Measurements from ENCODE around the gene GSE1. TPM values are rescaled to one million over a fixed set of nuclear protein-coding genes. Genes with fewer than 3 reads are reported as not detected.

GSE1 gene
- total RNA-seq (10 to 100 TPM in 4 of 5 experiments, 1 to 10 TPM in 1; 8.7 to 69.2 (median 33.3) TPM), polyA plus RNA-seq (under 1 TPM; 0.18 to 0.37 TPM), total RNA-seq (14.9 reads per million, percentile 44 among the genes with 10 or more reads in this experiment)

DNA sequence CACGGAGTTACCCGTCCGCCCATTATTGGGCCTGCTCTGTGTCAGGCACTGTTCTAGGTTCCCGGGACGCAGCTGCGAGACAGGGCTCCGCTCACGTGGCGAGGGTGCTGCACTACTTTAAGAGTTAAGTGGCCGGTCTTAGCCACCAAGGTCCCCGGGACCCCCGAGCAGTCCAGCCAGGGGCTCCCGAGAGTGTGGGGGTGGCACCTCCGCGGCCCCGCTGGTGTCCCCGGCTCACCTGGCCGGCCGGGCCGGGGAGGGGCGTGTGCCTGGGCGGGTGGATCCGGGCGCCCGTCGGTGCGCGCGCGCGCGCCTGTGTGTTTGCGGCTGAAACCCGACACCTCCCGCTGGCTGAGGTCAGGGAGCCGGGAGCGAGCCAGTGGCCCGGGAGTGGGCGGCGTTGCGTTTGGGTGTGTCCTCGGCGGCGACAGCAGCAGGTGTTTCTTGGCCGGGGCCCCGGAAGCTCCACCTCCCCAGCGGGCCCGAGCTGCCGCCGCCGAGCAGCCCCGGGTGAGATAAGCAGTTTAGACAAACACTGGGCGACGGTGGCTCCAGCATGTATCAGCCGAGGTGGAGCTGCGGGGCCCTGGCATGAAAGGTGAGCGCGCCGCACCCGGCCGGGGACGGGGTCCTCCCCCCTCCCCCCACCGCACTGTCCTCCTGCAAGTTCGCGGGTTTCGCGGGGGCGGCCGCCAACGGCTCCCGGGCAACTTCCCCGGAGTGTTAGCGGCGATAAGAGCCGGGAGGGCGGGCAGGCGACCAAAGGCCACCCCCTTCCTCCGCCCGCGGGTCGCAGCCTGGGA, at the start of gene GSE1:
Gene GSE1 (plus strand): TSS at position 522 of the 803 bp plus-strand sequence. CDS start 70 bp downstream, at position 592.
- H3K36me3 ChIP-seq (ENCODE audit: control insufficient read depth in 2 of 3, insufficient read depth in 3 of 3, low read length in 3 of 3): no peaks in the 10 kb centered on the region
- peak within 1 kb of the TSS in 1 of 9 donors; percentile 52 for H3K27ac Mint-ChIP-seq
- intact Hi-C loops (cut with micrococcal nuclease): loop anchor here in 1 of 2 donors (2.0 to 5.0 kb wide), 3 partner anchors 76 to 306 kb away; partner anchors contain the start of genes COX4I1, EMC8 and GINS2
- H3K36me3 Mint-ChIP-seq: peaks cover 0 to 3% (median 0%) of the 10 kb centered on the region in 5 donors
- H3K9me3 Mint-ChIP-seq: no peaks in the 10 kb centered on the region
- DNase-seq (peak in 8 of 9 donors; percentile 6 to 78 (median 35)), ATAC-seq (peak; percentile 11)
- no peaks in the 10 kb centered on the region for H3K9me3 ChIP-seq (ENCODE audit: control insufficient read depth in 2 of 3, low read length in 3 of 3)
- peak within 1 kb of the TSS; percentile 46 for H3K4me3 ChIP-seq (ENCODE audit: low read length)
- H3K27me3 ChIP-seq (ENCODE audit: control insufficient read depth in 2 of 2, insufficient read depth in 2 of 2, low read length in 2 of 2): peaks cover 0 to 2% of the 10 kb centered on the region in 2 donors
- POLR2A ChIA-PET: no interaction called here
- H3K27me3 Mint-ChIP-seq: peaks cover 0 to 19% (median 7%) of the 10 kb centered on the region in 5 donors
- CTCF ChIA-PET: no interaction called here
- peak within 1 kb of the TSS; percentile 14 for H3K27ac ChIP-seq (ENCODE audit: low read depth, low read length)
- H3K4me3 Mint-ChIP-seq: peak within 1 kb of the TSS; percentile 23 to 87 (median 72)
- H3K4me1 ChIP-seq (ENCODE audit: control insufficient read depth in 2 of 2, insufficient read depth in 2 of 2, low read length in 2 of 2): peaks cover 35 to 42% of the 10 kb centered on the region in 2 donors
- peaks cover 24 to 58% (median 36%) of the 10 kb centered on the region in 7 donors for H3K4me1 Mint-ChIP-seq

DNA sequence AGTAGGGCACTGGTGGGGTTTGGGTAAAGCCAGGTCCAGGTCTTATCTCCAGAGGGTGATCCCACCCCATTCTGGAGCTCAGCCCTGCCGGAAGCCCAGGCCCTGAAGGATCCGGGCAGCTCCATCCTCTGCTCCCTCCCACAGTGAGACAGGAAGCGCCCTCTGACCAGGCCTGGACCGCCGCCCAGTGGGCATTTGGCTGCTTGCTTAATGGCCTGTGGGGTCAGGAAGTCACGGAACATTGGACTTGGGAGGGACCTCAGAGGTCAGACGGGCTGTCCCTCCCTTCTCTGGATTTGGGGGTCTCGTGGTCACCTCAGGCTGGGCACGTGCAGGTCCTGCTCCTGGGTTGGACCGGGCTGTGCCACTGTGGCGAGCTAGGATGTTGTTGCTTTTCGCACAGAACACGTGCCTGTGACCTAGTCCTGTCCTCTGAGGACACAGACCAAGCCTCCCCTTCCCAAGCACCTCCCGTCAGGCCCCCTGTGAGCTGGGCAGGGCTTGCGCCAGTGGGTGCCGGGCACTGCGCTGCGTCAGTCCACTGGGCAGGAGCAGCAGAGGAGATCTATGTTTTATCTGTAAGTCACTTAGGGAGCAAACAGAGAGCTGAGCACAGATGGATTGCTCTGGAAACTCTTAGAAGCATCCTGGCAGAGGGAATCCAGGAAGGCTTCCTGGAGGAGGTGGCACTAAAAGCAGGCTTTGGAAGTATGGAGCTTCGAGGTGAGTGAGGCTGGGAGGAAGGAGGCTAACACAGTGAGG, 49.4 kb upstream of the GSE1 start:
- H3K36me3 Mint-ChIP-seq: peaks cover 0 to 6% (median 0%) of the 10 kb centered on the region in 5 donors
- CTCF ChIA-PET: interaction anchor here (0.6 to 1.6 kb wide), 3 partner anchors 52 to 254 kb away, joined by 4 to 5 read pairs (median 4); no protein-coding TSS in a partner anchor
- Histone ChIP-seq H3K9me3 (ENCODE audit: control insufficient read depth in 2 of 3, low read length in 3 of 3) (peaks cover 0 to 7% (median 0%) of the 10 kb centered on the region in 3 experiments), H3K27ac (ENCODE audit: low read depth, low read length) (no peak overlapping the region), H3K36me3 (ENCODE audit: control insufficient read depth in 2 of 3, insufficient read depth in 3 of 3, low read length in 3 of 3) (no peaks in the 10 kb centered on the region), H3K27me3 (ENCODE audit: control insufficient read depth in 2 of 2, insufficient read depth in 2 of 2, low read length in 2 of 2) (no peaks in the 10 kb centered on the region), H3K4me3 (ENCODE audit: low read length) (no peak overlapping the region), H3K4me1 (ENCODE audit: control insufficient read depth in 2 of 2, insufficient read depth in 2 of 2, low read length in 2 of 2) (peaks cover 0 to 28% of the 10 kb centered on the region in 2 donors)
- ATAC-seq (peak; percentile 51), DNase-seq (no peak)
- POLR2A ChIA-PET: interaction anchor here (0.9 kb wide), 1 partner anchor 10 kb away, joined by 3 read pairs; no protein-coding TSS in a partner anchor
- H3K9me3 Mint-ChIP-seq: peaks cover 0 to 5% (median 0%) of the 10 kb centered on the region in 11 donors
- H3K27me3 Mint-ChIP-seq: no peaks in the 10 kb centered on the region
- peak overlapping the region in 6 of 9 donors; percentile 4 to 73 (median 40) for H3K27ac Mint-ChIP-seq
- no peak overlapping the region for H3K4me3 Mint-ChIP-seq
- H3K4me1 Mint-ChIP-seq: peaks cover 0 to 43% (median 26%) of the 10 kb centered on the region in 7 donors
- intact Hi-C loops (cut with micrococcal nuclease): no loop called here

- CTCF ChIA-PET: interaction anchor here (0.6 to 1.6 kb wide), 3 partner anchors 52 to 254 kb away, joined by 4 to 5 read pairs (median 4); no protein-coding TSS in a partner anchor
- peaks cover 0 to 29% of the 10 kb centered on the region in 2 donors for H3K4me1 ChIP-seq (ENCODE audit: control insufficient read depth in 2 of 2, insufficient read depth in 2 of 2, low read length in 2 of 2)
- POLR2A ChIA-PET: interaction anchor here (0.9 kb wide), 1 partner anchor 11 kb away, joined by 3 read pairs; no protein-coding TSS in a partner anchor
- H3K27ac Mint-ChIP-seq: peak overlapping the region in 8 of 9 donors; percentile 4 to 73 (median 40)
- peaks cover 0 to 11% (median 4%) of the 10 kb centered on the region in 11 donors for H3K9me3 Mint-ChIP-seq
- H3K27me3 Mint-ChIP-seq: no peaks in the 10 kb centered on the region
- H3K4me1 Mint-ChIP-seq: peaks cover 5 to 50% (median 28%) of the 10 kb centered on the region in 7 donors
- H3K27ac ChIP-seq (ENCODE audit: low read depth, low read length): no peak overlapping the region
- H3K4me3 Mint-ChIP-seq: no peak overlapping the region
- intact Hi-C loops (cut with micrococcal nuclease): no loop called here
- no peak overlapping the region for H3K4me3 ChIP-seq (ENCODE audit: low read length)
- DNase-seq (peak in 1 of 9 donors; percentile 41), ATAC-seq (peak; percentile 34)
- H3K36me3 ChIP-seq (ENCODE audit: control insufficient read depth in 2 of 3, insufficient read depth in 3 of 3, low read length in 3 of 3): peaks cover 0 to 2% (median 0%) of the 10 kb centered on the region in 3 experiments
- H3K27me3 ChIP-seq (ENCODE audit: control insufficient read depth in 2 of 2, insufficient read depth in 2 of 2, low read length in 2 of 2): no peaks in the 10 kb centered on the region
- peaks cover 0 to 13% (median 4%) of the 10 kb centered on the region in 5 donors for H3K36me3 Mint-ChIP-seq
- peaks cover 0 to 15% (median 7%) of the 10 kb centered on the region in 3 experiments for H3K9me3 ChIP-seq (ENCODE audit: control insufficient read depth in 2 of 3, low read length in 3 of 3)
Measured at GRCh38 chr16:85564277-85565051, 48.7 kb upstream of the GSE1 start.

GRCh38 chr16:85565340-85565739, 47.8 kb upstream of the GSE1 start:
- Mint-ChIP-seq H3K36me3 (peaks cover 0 to 16% (median 4%) of the 10 kb centered on the region in 5 donors), H3K27ac (peak overlapping the region in 1 of 9 donors; percentile 4), H3K4me3 (no peak overlapping the region), H3K27me3 (no peaks in the 10 kb centered on the region), H3K9me3 (peaks cover 0 to 15% (median 6%) of the 10 kb centered on the region in 11 donors), H3K4me1 (peaks cover 14 to 57% (median 37%) of the 10 kb centered on the region in 7 donors)
- H3K27me3 ChIP-seq (ENCODE audit: control insufficient read depth in 2 of 2, insufficient read depth in 2 of 2, low read length in 2 of 2): no peaks in the 10 kb centered on the region
- peaks cover 0 to 3% (median 0%) of the 10 kb centered on the region in 3 experiments for H3K36me3 ChIP-seq (ENCODE audit: control insufficient read depth in 2 of 3, insufficient read depth in 3 of 3, low read length in 3 of 3)
- CTCF ChIA-PET: no interaction called here
- ATAC-seq (no peak), DNase-seq (no peak)
- POLR2A ChIA-PET: no interaction called here
- intact Hi-C loops (cut with micrococcal nuclease): no loop called here
- H3K4me3 ChIP-seq (ENCODE audit: low read length): no peak overlapping the region
- peaks cover 0 to 19% (median 10%) of the 10 kb centered on the region in 3 experiments for H3K9me3 ChIP-seq (ENCODE audit: control insufficient read depth in 2 of 3, low read length in 3 of 3)
- no peak overlapping the region for H3K27ac ChIP-seq (ENCODE audit: low read depth, low read length)
- H3K4me1 ChIP-seq (ENCODE audit: control insufficient read depth in 2 of 2, insufficient read depth in 2 of 2, low read length in 2 of 2): peaks cover 5 to 38% of the 10 kb centered on the region in 2 donors

GRCh38 chr16:85565801-85566526, 47.2 kb upstream of the GSE1 start:
- H3K27ac Mint-ChIP-seq: no peak overlapping the region
- H3K27me3 ChIP-seq (ENCODE audit: control insufficient read depth in 2 of 2, insufficient read depth in 2 of 2, low read length in 2 of 2): no peaks in the 10 kb centered on the region
- peaks cover 20 to 58% (median 43%) of the 10 kb centered on the region in 7 donors for H3K4me1 Mint-ChIP-seq
- DNase-seq (no peak), ATAC-seq (no peak)
- H3K4me1 ChIP-seq (ENCODE audit: control insufficient read depth in 2 of 2, insufficient read depth in 2 of 2, low read length in 2 of 2): peaks cover 11 to 44% of the 10 kb centered on the region in 2 donors
- CTCF ChIA-PET: no interaction called here
- H3K4me3 ChIP-seq (ENCODE audit: low read length): no peak overlapping the region
- H3K36me3 Mint-ChIP-seq: peaks cover 0 to 17% (median 4%) of the 10 kb centered on the region in 5 donors
- H3K27ac ChIP-seq (ENCODE audit: low read depth, low read length): no peak overlapping the region
- intact Hi-C loops (cut with micrococcal nuclease): no loop called here
- peaks cover 0 to 3% (median 0%) of the 10 kb centered on the region in 3 experiments for H3K36me3 ChIP-seq (ENCODE audit: control insufficient read depth in 2 of 3, insufficient read depth in 3 of 3, low read length in 3 of 3)
- H3K4me3 Mint-ChIP-seq: no peak overlapping the region
- peaks cover 0 to 19% (median 10%) of the 10 kb centered on the region in 3 experiments for H3K9me3 ChIP-seq (ENCODE audit: control insufficient read depth in 2 of 3, low read length in 3 of 3)
- POLR2A ChIA-PET: no interaction called here
- no peaks in the 10 kb centered on the region for H3K27me3 Mint-ChIP-seq
- peaks cover 0 to 15% (median 6%) of the 10 kb centered on the region in 11 donors for H3K9me3 Mint-ChIP-seq
